Jurkat, Clone E6-1 (cell line): ENCODE measurements around the gene ADK.
"Not testable (repeated sequence)": the region's sequence is repeated elsewhere in the genome, so short reads cannot be mapped to it uniquely, and the experiment has no call there.

Source experiments
- DNase-seq: peaks from one replicate; pipeline ENCODE4 v3.0.0-alpha.2; 2011; ENCODE audit warnings: low read depth, low spot score
- H3K4me3 ChIP-seq: 2 replicates; pipeline ENCODE4 v1.5.1; 2011; ENCODE audit warnings: mild to moderate bottlenecking, low read length, control low read depth, moderate library complexity

Gene ADK

GRCh38 chr10:74328388-74328787, 177.4 kb downstream of the ADK start:
- no peak for DNase-seq
- H3K4me3 ChIP-seq: no peak overlapping the region

- no peak overlapping the region for H3K4me3 ChIP-seq
- no peak for DNase-seq
Observed at GRCh38 chr10:74329873-74330272, 178.9 kb downstream of the ADK start.

- DNase-seq: no peak
- H3K4me3 ChIP-seq: no peak overlapping the region
Observed at GRCh38 chr10:74330646-74331045, 179.6 kb downstream of the ADK start.

- no peak for DNase-seq
- no peak overlapping the region for H3K4me3 ChIP-seq
Observed at GRCh38 chr10:74332398-74332797, 181.4 kb downstream of the ADK start.

- no peak overlapping the region for H3K4me3 ChIP-seq
- no peak for DNase-seq
Observed at GRCh38 chr10:74333174-74333573, 182.2 kb downstream of the ADK start.

- no peak overlapping the region for H3K4me3 ChIP-seq
- no peak for DNase-seq
Observed at GRCh38 chr10:74334221-74334620, 183.2 kb downstream of the ADK start.

- H3K4me3 ChIP-seq: no peak overlapping the region
- DNase-seq: no peak
Observed at GRCh38 chr10:74335501-74335900, 184.5 kb downstream of the ADK start.

- DNase-seq: no peak
- no peak overlapping the region for H3K4me3 ChIP-seq
Observed at GRCh38 chr10:74337330-74338016, 186.5 kb downstream of the ADK start.

- H3K4me3 ChIP-seq: no peak overlapping the region
- DNase-seq: no peak
Observed at GRCh38 chr10:74342991-74343390, 192.0 kb downstream of the ADK start.

GRCh38 chr10:74343804-74344203, 192.8 kb downstream of the ADK start:
- H3K4me3 ChIP-seq: no peak overlapping the region
- no peak for DNase-seq

GRCh38 chr10:74344306-74344705, 193.3 kb downstream of the ADK start:
- H3K4me3 ChIP-seq: no peak overlapping the region
- DNase-seq: no peak

GRCh38 chr10:74347522-74347921, 196.5 kb downstream of the ADK start:
- DNase-seq: no peak
- no peak overlapping the region for H3K4me3 ChIP-seq

- not testable (repeated sequence) for DNase-seq, H3K4me3 ChIP-seq
Observed at GRCh38 chr10:74353021-74353420, 202.0 kb downstream of the ADK start.

GRCh38 chr10:74361678-74362077, 210.7 kb downstream of the ADK start:
- DNase-seq: no peak
- H3K4me3 ChIP-seq: no peak overlapping the region

- DNase-seq: no peak
- H3K4me3 ChIP-seq: no peak overlapping the region
Observed at GRCh38 chr10:74363727-74364126, 212.7 kb downstream of the ADK start.

- no peak overlapping the region for H3K4me3 ChIP-seq
Observed at GRCh38 chr10:74365109-74365508, 214.1 kb downstream of the ADK start.

GRCh38 chr10:74371696-74372095, 220.7 kb downstream of the ADK start:
- no peak for DNase-seq
- H3K4me3 ChIP-seq: no peak overlapping the region

More at GRCh38 chr10:74365109-74365508, 214.1 kb downstream of the ADK start:
- DNase-seq: no peak

GRCh38 chr10:74373059-74373458, 222.0 kb downstream of the ADK start:
- DNase-seq: no peak
- H3K4me3 ChIP-seq: no peak overlapping the region

- no peak overlapping the region for H3K4me3 ChIP-seq
- DNase-seq: no peak
Observed at GRCh38 chr10:74377476-74377875, 226.5 kb downstream of the ADK start.

- DNase-seq: no peak
Observed at GRCh38 chr10:74379474-74379873, 228.5 kb downstream of the ADK start.

GRCh38 chr10:74380795-74381194, 229.8 kb downstream of the ADK start:
- H3K4me3 ChIP-seq: no peak overlapping the region
- no peak for DNase-seq

More at GRCh38 chr10:74379474-74379873, 228.5 kb downstream of the ADK start:
- no peak overlapping the region for H3K4me3 ChIP-seq
